HepG2 (cell line): ENCODE measurements around the gene PET100. TPM values are rescaled to one million over a fixed set of nuclear protein-coding genes. Genes with fewer than 3 reads are reported as not detected.
A peak's percentile ranks its signal among the peaks of the same experiment; 100 is the strongest.

ENCODE experiments used
- CHD4 ChIP-seq: fragments of 200-600 bp; sonication (generic); IDR thresholded peaks from 2 replicates; pipeline ENCODE4 v1.7.0; 2017; ENCODE audit warnings: mild to moderate bottlenecking, low read length, borderline replicate concordance
- DMAP1 ChIP-seq: IDR thresholded peaks from 2 replicates; pipeline ENCODE4 v1.6.1; 2016
- FUBP1 ChIP-seq: sonication (generic); formaldehyde crosslinking; IDR thresholded peaks from 2 replicates; pipeline ENCODE4 v1.5.1; 2020; ENCODE audit warnings: missing genetic modification reagents, mild to moderate bottlenecking, borderline replicate concordance
- HIVEP1 ChIP-seq: sonication (generic); formaldehyde crosslinking; IDR thresholded peaks from 2 replicates; pipeline ENCODE4 v1.4.0; 2020; ENCODE audit warnings: mild to moderate bottlenecking, missing genetic modification reagents
- MEF2D ChIP-seq: sonication (generic); formaldehyde crosslinking; IDR thresholded peaks from 2 replicates; pipeline ENCODE4 v1.5.1; 2020; ENCODE audit warnings: mild to moderate bottlenecking, missing genetic modification reagents
- MEIS1 ChIP-seq: sonication (generic); formaldehyde crosslinking; IDR thresholded peaks from 2 replicates; pipeline ENCODE4 v1.9.0; 2021; ENCODE audit warnings: mild to moderate bottlenecking, missing genetic modification reagents, moderate library complexity, borderline replicate concordance
- MIXL1 ChIP-seq: IDR thresholded peaks from 2 replicates; pipeline ENCODE4 v1.6.1; 2016
- MTA3 ChIP-seq: sonication (generic); formaldehyde crosslinking; IDR thresholded peaks from 2 replicates; pipeline ENCODE4 v1.4.0; 2020; ENCODE audit warnings: missing genetic modification reagents
- NFKBIZ ChIP-seq: IDR thresholded peaks from 2 replicates; pipeline ENCODE4 v1.6.1; 2018; ENCODE audit warnings: missing genetic modification reagents, missing compliant biosample characterization
- PAF1 ChIP-seq: IDR thresholded peaks from 2 replicates; pipeline ENCODE4 v1.6.1; 2016; ENCODE audit warnings: missing genetic modification reagents, missing compliant biosample characterization
- RBFOX2 ChIP-seq: fragments of 200-400 bp; formaldehyde crosslinking; IDR thresholded peaks from 2 replicates; pipeline ENCODE4 v1.6.1; 2017; ENCODE audit warnings: low read depth, mild to moderate bottlenecking, low read length
- RCOR2 ChIP-seq: IDR thresholded peaks from 2 replicates; pipeline ENCODE4 v1.6.1; 2016; ENCODE audit warnings: missing biosample characterization, missing genetic modification reagents
- REPIN1 ChIP-seq: sonication (generic); formaldehyde crosslinking; IDR thresholded peaks from 2 replicates; pipeline ENCODE4 v1.8.0; 2022; ENCODE audit warnings: missing genetic modification reagents, low read depth, mild to moderate bottlenecking, borderline replicate concordance
- RFXAP ChIP-seq: sonication (generic); formaldehyde crosslinking; IDR thresholded peaks from 2 replicates; pipeline ENCODE4 v1.4.0; 2020; ENCODE audit warnings: missing genetic modification reagents, borderline replicate concordance
- TCF7 ChIP-seq: sonication (generic); IDR thresholded peaks from 2 replicates; pipeline ENCODE4 v1.6.1; 2016; ENCODE audit warnings: antibody characterized with exemption, low read depth
- ZNF292 ChIP-seq: sonication (generic); formaldehyde crosslinking; IDR thresholded peaks from 2 replicates; pipeline ENCODE4 v1.8.1; 2022; ENCODE audit warnings: mild to moderate bottlenecking, low read depth, missing genetic modification reagents, borderline replicate concordance
- ZNF772 ChIP-seq: sonication (generic); formaldehyde crosslinking; IDR thresholded peaks from 2 replicates; pipeline ENCODE4 v1.5.0; 2020; ENCODE audit warnings: mild to moderate bottlenecking, missing genetic modification reagents
- polyA plus RNA-seq, 8 experiments: library from polyadenylated mRNA; depleted of rRNA in 3 of 8; stranded (reverse) in 7 of 8; unstranded in 1 of 8; fragments of >200 nt; fragmentation: Illumina TruSeq in 4 of 8; extraction: Trizol in 4 of 8; gene quantifications; 2 replicates each; pipeline versions ENCODE4 v1.2.1 to v1.2.3, GENCODE V29; 2011 to 2016; ENCODE audit warnings: low read depth in 4 of 8, missing spikeins in 1 of 8, mixed read lengths in 1 of 8; ENCODE audit not compliant: insufficient read depth in 1 of 8
- total RNA-seq, 5 experiments: library from RNA; depleted of rRNA; stranded (reverse); fragments of >200 nt; fragmentation: Illumina TruSeq; extraction: Trizol; gene quantifications; 2 replicates each; pipeline ENCODE4 v1.2.3, GENCODE V29; 2016; ENCODE audit warnings: low read depth in 1 of 5
- TF ChIP-seq, protein P1 (sequence below): sonication (generic); formaldehyde crosslinking; IDR thresholded peaks from 2 replicates; pipeline ENCODE4 v1.8.0; 2022; ENCODE audit warnings: missing genetic modification reagents, mild to moderate bottlenecking, moderate library complexity, borderline replicate concordance
- TF ChIP-seq, protein P2 (sequence below): IDR thresholded peaks from 2 replicates; pipeline ENCODE4 v1.6.1; 2012; ENCODE audit warnings: inconsistent platforms
- TF ChIP-seq, protein P3 (sequence below): sonication (generic); formaldehyde crosslinking; IDR thresholded peaks from 2 replicates; pipeline ENCODE4 v1.5.0; 2020; ENCODE audit warnings: missing genetic modification reagents
- TF ChIP-seq, protein P4 (sequence below): sonication (generic); formaldehyde crosslinking; IDR thresholded peaks from 2 replicates; pipeline ENCODE4 v1.4.0; 2020; ENCODE audit warnings: missing genetic modification reagents, borderline replicate concordance

PET100 gene
- total and polyA plus RNA-seq, 2 of the 13 experiments (the other 11 are each of a cell fraction or from before 2014, with no cell fraction given) = 22.3 to 66.5 TPM

DNA sequence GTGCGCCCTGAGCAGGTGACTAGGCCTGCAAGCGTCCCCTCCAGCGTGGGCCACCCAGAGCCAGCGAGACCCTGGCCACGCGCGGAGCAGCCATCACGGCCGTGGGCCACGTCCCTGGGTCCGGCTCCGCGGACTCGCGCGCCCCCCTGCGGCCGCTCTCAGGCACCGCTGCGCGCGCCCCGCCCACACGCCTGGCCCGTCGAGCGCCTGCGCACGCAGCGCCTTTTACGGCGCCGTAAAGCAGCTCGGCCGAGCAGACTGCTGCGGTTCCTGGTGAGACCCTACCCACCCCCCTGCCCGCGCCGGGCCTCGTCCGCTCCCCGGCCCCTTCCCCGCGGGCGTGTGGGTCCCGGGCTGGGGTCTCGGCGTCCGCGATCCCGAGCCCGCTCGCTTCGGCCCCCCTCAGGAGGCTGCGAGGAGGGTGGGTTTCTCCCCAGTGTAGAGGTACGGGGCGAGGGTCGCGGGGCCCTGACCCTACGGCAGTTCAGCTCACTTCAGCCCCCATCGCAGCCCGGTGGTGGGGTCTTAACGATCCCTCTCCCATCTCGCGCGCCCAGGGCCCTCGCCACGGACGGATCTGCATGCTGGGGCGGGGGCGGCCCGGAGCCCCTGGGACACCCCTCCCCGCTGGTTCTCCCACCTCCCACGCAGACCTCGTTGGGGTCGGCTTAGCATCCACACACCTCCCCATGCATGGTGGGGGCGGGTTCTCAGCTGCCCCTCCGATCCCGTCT lies 51.2 kb downstream of the PET100 start, which contains the start of gene TRAPPC5 (continued):
- TF ChIP-seq, protein P1, sequence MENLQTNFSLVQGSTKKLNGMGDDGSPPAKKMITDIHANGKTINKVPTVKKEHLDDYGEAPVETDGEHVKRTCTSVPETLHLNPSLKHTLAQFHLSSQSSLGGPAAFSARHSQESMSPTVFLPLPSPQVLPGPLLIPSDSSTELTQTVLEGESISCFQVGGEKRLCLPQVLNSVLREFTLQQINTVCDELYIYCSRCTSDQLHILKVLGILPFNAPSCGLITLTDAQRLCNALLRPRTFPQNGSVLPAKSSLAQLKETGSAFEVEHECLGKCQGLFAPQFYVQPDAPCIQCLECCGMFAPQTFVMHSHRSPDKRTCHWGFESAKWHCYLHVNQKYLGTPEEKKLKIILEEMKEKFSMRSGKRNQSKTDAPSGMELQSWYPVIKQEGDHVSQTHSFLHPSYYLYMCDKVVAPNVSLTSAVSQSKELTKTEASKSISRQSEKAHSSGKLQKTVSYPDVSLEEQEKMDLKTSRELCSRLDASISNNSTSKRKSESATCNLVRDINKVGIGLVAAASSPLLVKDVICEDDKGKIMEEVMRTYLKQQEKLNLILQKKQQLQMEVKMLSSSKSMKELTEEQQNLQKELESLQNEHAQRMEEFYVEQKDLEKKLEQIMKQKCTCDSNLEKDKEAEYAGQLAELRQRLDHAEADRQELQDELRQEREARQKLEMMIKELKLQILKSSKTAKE (CRISPR knock-in tag) = no peak
- TF ChIP-seq PAF1 (no peak), RBFOX2 (peak; percentile 80), MEF2D (no peak), FUBP1 (CRISPR knock-in tag) (no peak), NFKBIZ (no peak), ZNF292 (CRISPR knock-in tag) (no peak), RFXAP (CRISPR knock-in tag) (peak; percentile 56; the same call in 1 of the 2 replicates), CHD4 (0 out of 2 replicates have a peak, but pooled peaks have one; percentile 27), MEIS1 (CRISPR knock-in tag) (peak; percentile 15; the same call in 1 of the 2 replicates), TCF7 (no peak), DMAP1 (no peak; the same call in 1 of the 2 replicates), RCOR2 (no peak), MIXL1 (no peak), HIVEP1 (CRISPR knock-in tag) (no peak), REPIN1 (CRISPR knock-in tag) (no peak), MTA3 (CRISPR knock-in tag) (no peak), ZNF772 (peak; percentile 56)
- TF ChIP-seq, protein P2, sequence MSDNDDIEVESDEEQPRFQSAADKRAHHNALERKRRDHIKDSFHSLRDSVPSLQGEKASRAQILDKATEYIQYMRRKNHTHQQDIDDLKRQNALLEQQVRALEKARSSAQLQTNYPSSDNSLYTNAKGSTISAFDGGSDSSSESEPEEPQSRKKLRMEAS = peak; percentile 58
- TF ChIP-seq, protein P3, sequence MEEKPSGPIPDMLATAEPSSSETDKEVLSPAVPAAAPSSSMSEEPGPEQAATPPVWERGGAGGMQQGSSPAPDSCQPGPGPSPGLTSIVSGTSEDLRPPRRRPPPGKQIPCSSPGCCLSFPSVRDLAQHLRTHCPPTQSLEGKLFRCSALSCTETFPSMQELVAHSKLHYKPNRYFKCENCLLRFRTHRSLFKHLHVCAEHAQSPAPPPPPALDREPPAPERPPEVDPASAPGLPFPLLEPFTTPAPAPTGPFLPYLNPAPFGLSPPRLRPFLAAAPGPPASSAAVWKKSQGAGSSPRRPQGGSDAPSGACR (CRISPR knock-in tag) = peak; percentile 33; the same call in 1 of the 2 replicates
- TF ChIP-seq, protein P4, sequence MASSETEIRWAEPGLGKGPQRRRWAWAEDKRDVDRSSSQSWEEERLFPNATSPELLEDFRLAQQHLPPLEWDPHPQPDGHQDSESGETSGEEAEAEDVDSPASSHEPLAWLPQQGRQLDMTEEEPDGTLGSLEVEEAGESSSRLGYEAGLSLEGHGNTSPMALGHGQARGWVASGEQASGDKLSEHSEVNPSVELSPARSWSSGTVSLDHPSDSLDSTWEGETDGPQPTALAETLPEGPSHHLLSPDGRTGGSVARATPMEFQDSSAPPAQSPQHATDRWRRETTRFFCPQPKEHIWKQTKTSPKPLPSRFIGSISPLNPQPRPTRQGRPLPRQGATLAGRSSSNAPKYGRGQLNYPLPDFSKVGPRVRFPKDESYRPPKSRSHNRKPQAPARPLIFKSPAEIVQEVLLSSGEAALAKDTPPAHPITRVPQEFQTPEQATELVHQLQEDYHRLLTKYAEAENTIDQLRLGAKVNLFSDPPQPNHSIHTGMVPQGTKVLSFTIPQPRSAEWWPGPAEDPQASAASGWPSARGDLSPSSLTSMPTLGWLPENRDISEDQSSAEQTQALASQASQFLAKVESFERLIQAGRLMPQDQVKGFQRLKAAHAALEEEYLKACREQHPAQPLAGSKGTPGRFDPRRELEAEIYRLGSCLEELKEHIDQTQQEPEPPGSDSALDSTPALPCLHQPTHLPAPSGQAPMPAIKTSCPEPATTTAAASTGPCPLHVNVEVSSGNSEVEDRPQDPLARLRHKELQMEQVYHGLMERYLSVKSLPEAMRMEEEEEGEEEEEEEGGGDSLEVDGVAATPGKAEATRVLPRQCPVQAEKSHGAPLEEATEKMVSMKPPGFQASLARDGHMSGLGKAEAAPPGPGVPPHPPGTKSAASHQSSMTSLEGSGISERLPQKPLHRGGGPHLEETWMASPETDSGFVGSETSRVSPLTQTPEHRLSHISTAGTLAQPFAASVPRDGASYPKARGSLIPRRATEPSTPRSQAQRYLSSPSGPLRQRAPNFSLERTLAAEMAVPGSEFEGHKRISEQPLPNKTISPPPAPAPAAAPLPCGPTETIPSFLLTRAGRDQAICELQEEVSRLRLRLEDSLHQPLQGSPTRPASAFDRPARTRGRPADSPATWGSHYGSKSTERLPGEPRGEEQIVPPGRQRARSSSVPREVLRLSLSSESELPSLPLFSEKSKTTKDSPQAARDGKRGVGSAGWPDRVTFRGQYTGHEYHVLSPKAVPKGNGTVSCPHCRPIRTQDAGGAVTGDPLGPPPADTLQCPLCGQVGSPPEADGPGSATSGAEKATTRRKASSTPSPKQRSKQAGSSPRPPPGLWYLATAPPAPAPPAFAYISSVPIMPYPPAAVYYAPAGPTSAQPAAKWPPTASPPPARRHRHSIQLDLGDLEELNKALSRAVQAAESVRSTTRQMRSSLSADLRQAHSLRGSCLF = no peak
